Breast epithelium (tissue), 3 donors: ENCODE measurements around the gene DXO.

ENCODE experiments used
- CTCF ChIP-seq, 3 donors: fragments of 450-650 bp; IDR thresholded peaks; one replicate each; pipeline ENCODE4 v1.5.1; 2016 to 2017; ENCODE audit warnings: antibody characterized with exemption in 3 of 3, mild to moderate bottlenecking in 3 of 3, moderate library complexity in 3 of 3
- POLR2A ChIP-seq: fragments of 450-650 bp; IDR thresholded peaks from one replicate; pipeline ENCODE4 v1.6.1; 2016; ENCODE audit warnings: antibody characterized with exemption, mild to moderate bottlenecking, moderate library complexity
- POLR2AphosphoS5 ChIP-seq, 3 donors: sonication (generic); formaldehyde crosslinking; IDR thresholded peaks; one replicate each; pipeline ENCODE4 v1.6.1; 2017; ENCODE audit warnings: antibody characterized with exemption in 3 of 3

GRCh38 chr6:31968791-31969711 is 2.9 kb downstream of the DXO start:
- TF ChIP-seq CTCF (IDR thresholded peaks at IDR 0.05) = no peak
- no peak for TF ChIP-seq POLR2AphosphoS5 (IDR thresholded peaks at IDR 0.05)
- TF ChIP-seq POLR2A = no peak
